ENCODE measurements around the gene UBE2E2.

Gene UBE2E2

GRCh38 chr3:23592961-23593931 is 390.1 kb downstream of the UBE2E2 start:
- no peak for TF ChIP-seq CTCF (IDR thresholded peaks at IDR 0.05; ENCODE audit: insufficient read depth, low read depth, low read length, missing control alignments)
- no peak overlapping the region for H3K4me3 ChIP-seq (ENCODE audit: low read length)
- no peak for DNase-seq (ENCODE audit: low read depth)

DNA sequence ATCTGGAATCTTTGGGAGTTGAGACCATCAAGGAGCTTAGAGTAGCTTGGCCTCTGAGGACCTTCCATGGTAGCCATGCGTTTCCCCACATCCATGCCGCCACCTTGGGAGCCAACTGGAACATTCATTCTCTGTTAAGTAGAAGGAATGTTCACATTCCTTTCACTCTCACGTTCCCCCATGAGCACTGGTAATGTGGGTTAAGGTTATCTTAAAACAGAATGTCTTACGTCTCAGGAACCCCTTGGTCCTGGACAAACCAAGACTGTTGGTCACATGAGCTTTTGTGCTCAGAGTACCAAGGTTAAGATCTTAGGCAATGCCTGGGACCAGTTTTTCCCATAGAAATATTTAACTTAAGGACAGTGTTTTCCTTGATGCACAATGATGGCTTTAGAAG is 390.9 kb downstream of the UBE2E2 start:
- no peak overlapping the region for H3K4me3 ChIP-seq (ENCODE audit: low read length)
- no peak for TF ChIP-seq CTCF (IDR thresholded peaks at IDR 0.05; ENCODE audit: insufficient read depth, low read depth, low read length, missing control alignments)
- no peak for DNase-seq (ENCODE audit: low read depth)

GRCh38 chr3:23594894-23595670 is 392.0 kb downstream of the UBE2E2 start:
- no peak for DNase-seq (ENCODE audit: low read depth)
- TF ChIP-seq CTCF (IDR thresholded peaks at IDR 0.05; ENCODE audit: insufficient read depth, low read depth, low read length, missing control alignments): no peak
- no peak overlapping the region for H3K4me3 ChIP-seq (ENCODE audit: low read length)

DNA sequence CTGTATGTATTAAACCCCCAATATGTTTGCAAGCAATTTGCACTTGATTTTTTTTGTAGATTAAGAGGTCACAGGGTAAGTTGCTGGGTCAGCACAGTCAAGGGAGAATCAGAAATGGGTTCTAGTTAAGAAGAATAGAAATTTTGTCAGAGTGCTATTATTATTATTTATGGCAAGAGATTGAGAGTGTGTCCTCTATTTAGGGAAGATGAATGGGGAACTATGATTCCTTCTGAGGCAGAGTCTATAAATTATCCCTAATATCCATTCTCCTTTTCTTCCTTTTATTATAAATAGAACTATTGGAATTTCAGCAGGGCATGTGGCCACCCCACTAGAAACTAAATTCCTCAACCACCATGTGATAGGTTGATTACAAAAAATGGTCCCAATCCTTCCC is 392.7 kb downstream of the UBE2E2 start:
- DNase-seq (ENCODE audit: low read depth): no peak
- no peak for TF ChIP-seq CTCF (IDR thresholded peaks at IDR 0.05; ENCODE audit: insufficient read depth, low read depth, low read length, missing control alignments)
- no peak overlapping the region for H3K4me3 ChIP-seq (ENCODE audit: low read length)

DNA sequence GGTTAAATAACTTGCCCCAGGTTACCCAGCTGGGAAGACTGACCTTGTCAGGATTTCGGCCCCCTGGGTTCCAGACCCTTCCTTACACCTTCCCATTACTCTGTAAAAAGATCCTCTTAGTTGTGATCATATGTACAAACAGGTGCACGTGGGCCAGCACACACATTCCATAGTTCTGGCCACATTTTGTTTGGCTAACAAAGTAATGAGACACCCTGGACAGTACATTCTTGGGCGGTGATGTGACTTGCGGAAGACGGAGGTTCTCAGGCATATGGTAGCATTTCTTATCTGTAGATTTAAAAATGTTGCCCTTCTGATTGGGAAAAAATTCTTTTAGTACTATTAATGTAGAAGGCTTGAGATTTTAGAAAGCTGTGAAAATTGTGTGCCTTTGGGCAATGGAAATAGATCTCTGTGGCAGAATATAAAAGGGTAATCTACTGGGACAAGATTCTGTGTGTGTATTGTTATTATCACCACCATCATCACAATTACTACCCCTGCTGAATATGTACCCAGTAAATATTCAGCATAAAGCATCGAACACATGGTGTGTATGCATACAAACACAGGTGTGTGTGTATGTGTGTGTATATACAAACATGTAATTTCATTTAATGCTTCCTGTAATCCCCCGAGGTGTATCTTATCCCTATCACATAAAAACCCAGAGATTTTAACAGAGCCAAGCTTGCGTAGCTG is 397.2 kb downstream of the UBE2E2 start:
- peak; percentile 77 for DNase-seq (ENCODE audit: low read depth)
- no peak for TF ChIP-seq CTCF (IDR thresholded peaks at IDR 0.05; ENCODE audit: insufficient read depth, low read depth, low read length, missing control alignments)
- H3K4me3 ChIP-seq (ENCODE audit: low read length): no peak overlapping the region

GRCh38 chr3:23601091-23601822 is 398.1 kb downstream of the UBE2E2 start:
- no peak for TF ChIP-seq CTCF (IDR thresholded peaks at IDR 0.05; ENCODE audit: insufficient read depth, low read depth, low read length, missing control alignments)
- no peak for DNase-seq (ENCODE audit: low read depth)
- H3K4me3 ChIP-seq (ENCODE audit: low read length): no peak overlapping the region
